Measurements from ENCODE around the gene STMND1. TPM values are rescaled to one million over a fixed set of nuclear protein-coding genes. Genes with fewer than 3 reads are reported as not detected.

STMND1 gene
- total and polyA plus RNA-seq, 7 donors, result not detected

DNA sequence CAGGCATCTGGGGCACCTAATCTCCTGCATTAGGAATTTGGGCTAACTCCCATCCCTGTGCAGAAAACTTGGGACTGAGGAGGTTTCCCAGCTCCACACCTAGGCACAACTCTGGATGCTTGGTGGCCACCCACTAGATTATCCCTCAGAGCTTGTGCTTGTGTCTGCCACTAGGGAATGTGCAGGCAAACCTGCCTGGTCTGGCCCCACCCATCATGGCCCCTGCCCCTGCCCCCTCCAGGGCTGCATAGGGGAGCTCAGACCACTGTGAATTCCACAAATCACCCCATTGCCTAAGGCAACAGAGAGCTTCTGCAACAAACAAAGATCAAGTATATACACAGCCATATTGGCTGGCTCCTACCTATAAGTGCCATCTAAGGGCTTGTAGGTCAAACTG, 31.1 kb downstream of the STMND1 start:
- Histone ChIP-seq H3K9me3 (peaks cover 11% of the 10 kb centered on the region), H3K27me3 (ENCODE audit: insufficient read depth in 3 of 3, low read length in 2 of 3) (peaks cover 0 to 6% (median 0%) of the 10 kb centered on the region in 3 donors), H3K36me3 (ENCODE audit: insufficient read depth in 1 of 2, low read depth in 1 of 2) (no peaks in the 10 kb centered on the region), H3K4me3 (no peak overlapping the region), H3K27ac (no peak overlapping the region), H3K4me1 (no peaks in the 10 kb centered on the region)
- intact Hi-C loops (cut with DNase I), result no loop called here
- no peak for DNase-seq
- ATAC-seq, result no peak
- TF ChIP-seq, protein P1, sequence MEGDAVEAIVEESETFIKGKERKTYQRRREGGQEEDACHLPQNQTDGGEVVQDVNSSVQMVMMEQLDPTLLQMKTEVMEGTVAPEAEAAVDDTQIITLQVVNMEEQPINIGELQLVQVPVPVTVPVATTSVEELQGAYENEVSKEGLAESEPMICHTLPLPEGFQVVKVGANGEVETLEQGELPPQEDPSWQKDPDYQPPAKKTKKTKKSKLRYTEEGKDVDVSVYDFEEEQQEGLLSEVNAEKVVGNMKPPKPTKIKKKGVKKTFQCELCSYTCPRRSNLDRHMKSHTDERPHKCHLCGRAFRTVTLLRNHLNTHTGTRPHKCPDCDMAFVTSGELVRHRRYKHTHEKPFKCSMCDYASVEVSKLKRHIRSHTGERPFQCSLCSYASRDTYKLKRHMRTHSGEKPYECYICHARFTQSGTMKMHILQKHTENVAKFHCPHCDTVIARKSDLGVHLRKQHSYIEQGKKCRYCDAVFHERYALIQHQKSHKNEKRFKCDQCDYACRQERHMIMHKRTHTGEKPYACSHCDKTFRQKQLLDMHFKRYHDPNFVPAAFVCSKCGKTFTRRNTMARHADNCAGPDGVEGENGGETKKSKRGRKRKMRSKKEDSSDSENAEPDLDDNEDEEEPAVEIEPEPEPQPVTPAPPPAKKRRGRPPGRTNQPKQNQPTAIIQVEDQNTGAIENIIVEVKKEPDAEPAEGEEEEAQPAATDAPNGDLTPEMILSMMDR (IDR thresholded peaks at IDR 0.05), result no peak

DNA sequence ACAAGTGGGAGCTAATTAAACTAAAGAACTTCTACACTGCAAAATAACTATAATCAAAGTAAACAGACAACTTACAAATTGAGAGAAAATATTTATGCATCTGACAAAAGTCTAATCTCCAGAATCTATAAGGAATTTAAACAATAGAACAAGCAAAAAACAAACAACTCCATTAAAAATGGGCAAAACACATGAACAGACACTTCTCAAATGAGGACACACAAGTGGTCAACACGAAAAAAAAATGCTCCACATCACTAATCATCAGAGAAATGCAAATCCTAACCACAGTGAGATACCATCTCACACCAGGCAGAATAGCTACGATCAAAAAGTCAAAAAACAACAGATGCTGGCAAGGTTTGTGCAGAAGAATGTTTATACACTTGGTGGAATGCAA, 36.2 kb downstream of the STMND1 start:
- intact Hi-C loops (cut with DNase I), result no loop called here
- no peak overlapping the region for H3K4me3 ChIP-seq
- H3K27me3 ChIP-seq (ENCODE audit: insufficient read depth in 3 of 3, low read length in 2 of 3), result peaks cover 0 to 5% (median 0%) of the 10 kb centered on the region in 3 donors
- H3K36me3 ChIP-seq (ENCODE audit: insufficient read depth in 1 of 2, low read depth in 1 of 2), result no peaks in the 10 kb centered on the region
- no peak for DNase-seq
- 45 to 49% (median 46%) methylated on average over 2 of the region's 2 CpGs for WGBS, 3 donors
- peaks cover 17% of the 10 kb centered on the region for H3K9me3 ChIP-seq
- TF ChIP-seq, protein P1 (IDR thresholded peaks at IDR 0.05), result no peak
- H3K4me1 ChIP-seq, result no peaks in the 10 kb centered on the region
- no peak for ATAC-seq
- H3K27ac ChIP-seq, result no peak overlapping the region

DNA sequence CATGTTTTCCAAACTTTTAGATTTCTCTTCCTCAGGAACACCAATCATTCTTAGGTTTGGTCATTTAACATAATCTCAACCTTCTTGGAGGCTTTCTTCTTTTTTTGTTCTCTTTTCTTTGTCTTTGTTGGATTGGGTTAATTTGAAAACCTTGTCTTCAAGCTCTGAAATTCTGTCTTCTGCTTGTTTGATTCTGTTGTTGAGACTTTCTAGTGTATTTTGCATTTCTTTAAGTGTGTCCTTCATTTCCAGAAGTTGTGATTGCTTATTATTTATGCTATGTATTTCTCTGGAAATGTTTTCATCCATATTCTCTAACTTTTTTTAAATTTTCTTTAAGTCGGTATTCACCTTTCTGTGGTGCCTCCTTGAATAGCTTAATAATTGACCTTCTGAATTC, 42.2 kb downstream of the STMND1 start:
- Histone ChIP-seq H3K4me3 (no peak overlapping the region), H3K9me3 (peaks cover 11% of the 10 kb centered on the region), H3K27me3 (ENCODE audit: insufficient read depth in 3 of 3, low read length in 2 of 3) (no peaks in the 10 kb centered on the region), H3K36me3 (ENCODE audit: insufficient read depth in 1 of 2, low read depth in 1 of 2) (no peaks in the 10 kb centered on the region), H3K4me1 (no peaks in the 10 kb centered on the region), H3K27ac (no peak overlapping the region)
- DNase-seq (no peak), ATAC-seq (no peak)
- TF ChIP-seq, protein P1 (IDR thresholded peaks at IDR 0.05), result no peak
- intact Hi-C loops (cut with DNase I), result no loop called here
- 95 to 100% (median 98%) methylated on average over 1 of the region's 1 CpG for WGBS, 3 donors

DNA sequence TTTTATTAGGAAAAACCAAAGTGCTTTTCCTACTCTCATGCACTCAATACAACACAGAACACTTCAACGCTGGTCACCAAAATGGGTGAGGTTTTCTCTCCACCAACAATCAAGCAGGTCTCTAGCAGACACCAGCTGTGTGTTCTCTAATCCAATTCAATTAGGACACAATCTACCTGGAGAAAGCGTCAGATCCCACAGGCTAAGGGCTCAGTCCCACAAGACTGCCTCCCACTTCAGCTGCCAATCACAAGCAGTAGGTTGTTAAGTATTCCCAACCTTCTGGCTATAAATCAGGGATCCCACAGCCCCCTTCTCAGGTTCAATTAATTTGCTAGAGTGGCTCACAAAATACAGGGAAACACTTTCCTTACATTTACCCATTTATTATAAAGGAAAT, 47.7 kb downstream of the STMND1 start:
- 81 to 87% (median 84%) methylated on average over 2 of the region's 2 CpGs for WGBS, 3 donors
- TF ChIP-seq, protein P1 (IDR thresholded peaks at IDR 0.05), result no peak
- Histone ChIP-seq H3K9me3 (peaks cover 5% of the 10 kb centered on the region), H3K27ac (no peak overlapping the region), H3K4me1 (no peaks in the 10 kb centered on the region), H3K36me3 (ENCODE audit: insufficient read depth in 1 of 2, low read depth in 1 of 2) (no peaks in the 10 kb centered on the region), H3K27me3 (ENCODE audit: insufficient read depth in 3 of 3, low read length in 2 of 3) (no peaks in the 10 kb centered on the region), H3K4me3 (no peak overlapping the region)
- DNase-seq (no peak), ATAC-seq (no peak)
- intact Hi-C loops (cut with DNase I), result no loop called here

DNA sequence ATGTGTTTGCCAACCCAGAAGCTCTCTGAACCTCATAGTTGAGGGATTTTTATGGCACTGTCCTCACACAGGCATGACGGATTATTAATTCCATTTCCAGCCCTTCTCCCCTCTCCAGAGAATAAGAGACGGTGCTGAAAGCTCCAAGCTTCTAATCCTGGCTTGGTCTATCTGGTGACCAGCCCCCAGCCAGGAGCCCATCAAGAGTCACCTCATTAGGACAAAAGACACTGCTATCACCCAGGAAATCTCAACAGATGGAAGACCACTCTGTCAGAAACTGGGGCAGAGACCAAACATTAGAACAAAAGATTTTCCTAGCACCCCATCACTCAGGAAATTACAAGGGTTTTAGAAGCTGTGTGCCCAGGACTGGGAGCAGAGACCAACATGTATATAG, 48.2 kb downstream of the STMND1 start:
- H3K27me3 ChIP-seq (ENCODE audit: insufficient read depth in 3 of 3, low read length in 2 of 3), result no peaks in the 10 kb centered on the region
- intact Hi-C loops (cut with DNase I), result loop anchor here in 1 of 2 donors (10.0 kb wide), 1 partner anchor 975 kb away; the partner anchor contains the start of gene NHLRC1

More for the DNA sequence above, 48.2 kb downstream of the STMND1 start:
- Histone ChIP-seq H3K4me3 (no peak overlapping the region), H3K9me3 (no peaks in the 10 kb centered on the region), H3K4me1 (no peaks in the 10 kb centered on the region), H3K27ac (no peak overlapping the region), H3K36me3 (ENCODE audit: insufficient read depth in 1 of 2, low read depth in 1 of 2) (no peaks in the 10 kb centered on the region)
- ATAC-seq (no peak), DNase-seq (no peak)
- 32 to 62% (median 38%) methylated on average over 2 of the region's 2 CpGs for WGBS, 3 donors
- TF ChIP-seq, protein P1 (IDR thresholded peaks at IDR 0.05), result no peak

Data from psoas muscle (tissue), 8 donors.